Kidney glomerular epithelial cell (primary cell): Measurements from ENCODE around the gene NIFK.
A peak's percentile ranks its signal among the peaks of the same experiment; 100 is the strongest.
"Not testable (repeated sequence)": the region's sequence is repeated elsewhere in the genome, so short reads cannot be mapped to it uniquely, and the experiment has no call there.

Experiments
- DNase-seq: peaks from one replicate; lab custom pipeline; 2025; lab: John Stamatoyannopoulos, UW

The NIFK gene

GRCh38 chr2:121734544-121734943 lies 2.1 kb downstream of the NIFK start:
- DNase-seq, result not testable (repeated sequence)

DNA sequence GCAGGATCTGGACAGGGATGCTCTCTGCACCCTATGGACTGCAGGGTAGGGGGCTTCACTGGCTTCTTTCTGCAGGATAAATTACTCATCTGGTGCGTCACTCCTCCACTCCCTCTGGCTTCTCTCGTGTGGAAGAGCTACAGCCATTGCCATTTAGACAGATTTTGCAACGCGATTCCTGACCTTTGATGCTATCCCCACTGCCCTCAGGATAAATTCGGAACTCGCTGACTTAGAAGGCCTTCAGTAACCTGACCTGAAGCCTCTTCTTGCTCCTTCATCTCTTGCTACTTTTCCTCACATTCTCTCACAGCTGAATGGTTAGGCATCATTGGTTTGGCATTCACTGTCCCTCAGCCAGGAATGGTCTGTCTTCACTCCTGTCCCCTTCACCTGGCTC lies 5.3 kb downstream of the NIFK start:
- no peak for DNase-seq

GRCh38 chr2:121727950-121728349 lies 8.7 kb downstream of the NIFK start:
- DNase-seq, result no peak

DNA sequence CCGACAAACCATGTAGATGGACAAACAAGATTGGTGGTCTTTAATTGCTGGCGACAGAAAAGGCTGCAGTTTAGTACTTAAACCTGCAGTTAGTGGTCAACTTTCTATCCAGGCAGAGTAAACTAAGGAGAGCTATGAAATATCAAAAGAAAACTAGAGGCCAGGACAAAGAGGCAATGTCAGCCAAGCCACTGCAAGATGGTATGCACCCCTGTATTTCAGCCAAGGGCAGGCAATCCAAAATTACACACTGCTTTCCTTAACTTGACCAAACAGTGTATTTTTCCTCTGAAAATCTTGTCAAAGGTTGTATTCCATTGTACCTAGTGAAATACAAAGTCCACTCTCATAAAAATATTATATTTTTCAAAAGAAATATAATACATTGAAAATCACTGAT lies 9.3 kb downstream of the NIFK start:
- DNase-seq, result no peak

DNA sequence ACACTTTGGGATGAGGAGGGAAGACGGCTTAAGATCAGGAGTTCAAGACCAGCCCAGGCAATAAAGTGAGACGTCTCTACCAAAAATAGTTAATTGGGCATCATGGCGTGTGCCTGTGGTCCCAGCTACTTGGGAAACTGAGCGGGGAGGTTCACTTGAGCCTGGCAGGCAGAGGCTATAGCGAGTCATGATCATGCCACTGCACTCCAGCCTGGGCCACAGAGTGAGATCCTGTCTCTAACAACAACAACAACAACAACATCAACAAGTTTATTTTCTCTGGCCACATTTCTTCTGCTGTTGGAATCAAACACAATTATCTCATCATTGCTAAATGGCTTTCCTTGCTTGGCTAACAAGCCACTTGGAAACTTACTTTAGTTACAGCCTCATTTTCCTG lies 13.4 kb downstream of the NIFK start:
- no peak for DNase-seq

GRCh38 chr2:121722479-121722878 lies 14.2 kb downstream of the NIFK start:
- DNase-seq, result peak; percentile 23

- no peak for DNase-seq
These were observed 14.7 kb downstream of the NIFK start for GRCh38 chr2:121721926-121722325.

DNA sequence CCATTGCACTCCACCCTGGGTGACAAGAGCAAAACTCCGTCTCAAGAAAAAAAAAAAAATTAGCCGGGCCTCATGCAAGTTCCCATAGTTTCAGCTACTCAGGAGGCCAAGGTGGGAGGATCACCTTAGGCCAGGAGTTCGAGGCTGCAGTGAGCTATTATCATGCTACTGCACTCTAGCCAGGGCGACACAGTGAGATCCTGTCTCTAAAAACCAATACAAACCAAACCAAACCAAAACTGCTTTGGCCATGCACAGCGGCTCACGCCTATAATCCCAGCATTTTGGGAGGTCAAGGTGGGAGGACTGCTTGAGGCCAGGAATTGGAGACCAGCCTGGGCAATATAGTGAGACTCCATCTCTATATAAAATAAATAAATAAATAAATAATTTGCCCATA lies 19.1 kb downstream of the NIFK start:
- DNase-seq, result no peak

DNA sequence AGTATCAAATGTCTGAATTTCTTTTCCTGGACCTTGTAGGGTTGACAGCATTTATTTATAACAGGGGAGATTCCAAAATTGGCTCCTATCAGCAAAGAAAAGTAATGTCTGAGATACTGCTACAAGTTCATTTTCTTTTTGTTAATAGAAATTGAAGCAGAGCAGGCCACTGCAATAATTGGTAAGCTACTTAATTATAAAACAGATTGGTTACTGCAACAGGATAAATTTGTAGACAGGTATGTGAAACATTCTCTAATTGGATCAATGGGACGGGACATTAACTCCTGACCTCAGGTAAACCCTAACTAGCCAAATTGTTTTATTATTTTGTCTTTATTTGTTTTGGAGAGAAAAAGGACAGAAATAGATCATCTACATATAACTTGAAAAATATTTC lies 20.5 kb downstream of the NIFK start:
- DNase-seq, result no peak

DNA sequence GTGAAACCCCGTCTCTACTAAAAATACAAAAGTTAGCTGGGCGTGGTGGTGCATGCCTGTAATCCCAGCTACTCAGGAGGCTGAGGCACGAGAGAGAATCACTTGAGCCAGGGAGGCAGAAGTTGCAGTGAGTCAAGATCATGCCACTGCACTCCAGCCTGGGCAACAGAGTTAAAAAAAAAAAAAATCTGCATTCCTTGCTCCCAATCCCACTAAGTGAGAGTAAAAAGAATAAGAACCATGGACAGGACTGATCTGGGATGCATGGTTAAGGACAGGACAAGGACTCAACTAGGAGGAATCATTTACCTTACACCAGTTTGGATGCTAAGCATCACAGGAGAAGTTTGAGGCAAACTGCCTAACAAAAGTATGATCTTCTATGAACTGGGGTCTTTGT lies 25.2 kb downstream of the NIFK start:
- not testable (repeated sequence) for DNase-seq

GRCh38 chr2:121710470-121711170 lies 26.1 kb downstream of the NIFK start:
- peak; percentile 88 for DNase-seq

DNA sequence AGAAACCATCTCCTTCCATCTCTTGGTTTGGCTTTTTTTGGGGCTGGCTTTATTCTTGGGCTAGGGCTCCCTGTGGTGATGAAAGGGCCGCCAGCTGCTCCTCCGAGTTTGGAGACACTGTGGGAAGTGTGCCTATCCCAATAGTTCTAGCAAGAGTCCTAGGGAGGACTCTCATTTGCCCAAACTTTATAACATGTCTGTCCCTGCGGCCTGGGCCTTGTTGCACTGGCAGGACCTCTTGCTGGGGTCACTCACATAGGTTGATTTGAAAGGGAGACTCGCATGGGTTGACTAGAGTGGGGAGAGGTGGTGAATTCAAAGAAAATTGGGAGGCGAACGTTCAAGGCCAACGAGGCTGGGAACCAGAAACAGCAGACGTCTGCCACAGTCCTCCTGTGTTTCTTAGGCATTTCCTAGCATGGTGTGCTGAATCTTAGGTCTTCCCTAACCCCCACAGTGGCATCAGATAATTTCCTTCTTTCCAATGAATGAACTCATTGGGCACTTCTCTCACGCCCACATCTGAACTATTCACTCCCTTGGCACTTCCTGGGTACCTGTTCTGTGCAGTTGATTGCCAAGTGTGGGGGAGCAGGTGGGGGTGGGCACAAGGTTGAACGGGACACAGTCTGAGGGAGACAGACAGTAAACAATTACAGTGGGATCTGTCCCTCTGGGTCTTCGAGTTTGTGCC lies 26.8 kb downstream of the NIFK start:
- DNase-seq, result peak; percentile 91

DNA sequence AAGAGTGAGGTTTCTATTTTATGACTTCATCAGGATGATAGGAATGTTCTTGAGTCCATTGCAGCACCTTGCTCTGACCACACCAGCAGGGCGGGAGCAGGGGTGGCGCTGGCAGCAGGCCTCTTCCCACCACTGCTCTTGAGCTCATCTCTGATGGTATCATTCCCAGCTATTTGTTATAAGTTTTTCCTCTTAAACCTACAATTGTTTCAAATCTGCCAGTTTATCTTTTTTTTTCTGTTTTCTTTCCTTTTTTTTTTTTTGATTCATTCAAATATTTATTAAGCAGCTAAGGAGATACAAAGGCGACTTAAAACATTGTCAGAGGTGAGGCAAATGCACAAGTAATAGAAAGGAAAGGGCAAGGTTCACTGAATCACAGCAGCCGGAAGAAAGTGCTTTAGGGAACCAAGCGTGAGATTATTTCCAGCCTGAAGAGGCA lies 28.7 kb downstream of the NIFK start:
- peak; percentile 84 for DNase-seq

DNA sequence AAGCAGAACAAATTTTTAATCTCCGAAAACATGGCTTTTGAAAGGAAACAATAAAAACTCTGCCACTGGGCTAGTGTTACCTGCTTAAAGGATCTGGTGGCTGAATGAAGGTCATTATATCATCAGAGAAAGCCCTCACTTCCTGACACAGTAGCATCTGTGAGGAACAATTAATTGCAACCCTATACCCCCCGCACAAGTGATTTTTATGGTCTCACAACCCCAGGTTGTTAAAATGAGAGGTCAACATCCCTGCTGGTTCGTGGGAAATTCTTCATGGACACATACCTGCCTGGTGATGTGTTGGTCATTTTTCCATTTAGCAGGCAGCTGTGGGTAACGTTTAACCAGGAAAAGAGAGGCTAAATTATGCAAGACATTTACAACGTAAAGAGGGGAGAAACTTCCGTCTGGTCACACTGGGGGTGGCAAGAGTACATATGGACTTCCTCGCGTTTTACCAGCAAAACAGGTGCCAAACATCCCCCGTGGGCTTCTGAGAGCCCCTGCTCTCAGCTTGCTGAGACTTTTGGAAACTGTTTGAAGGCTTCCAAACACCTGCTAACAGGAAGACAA lies 29.2 kb downstream of the NIFK start:
- peak; percentile 84 for DNase-seq

GRCh38 chr2:121705958-121706357 lies 30.7 kb downstream of the NIFK start:
- DNase-seq, result no peak

DNA sequence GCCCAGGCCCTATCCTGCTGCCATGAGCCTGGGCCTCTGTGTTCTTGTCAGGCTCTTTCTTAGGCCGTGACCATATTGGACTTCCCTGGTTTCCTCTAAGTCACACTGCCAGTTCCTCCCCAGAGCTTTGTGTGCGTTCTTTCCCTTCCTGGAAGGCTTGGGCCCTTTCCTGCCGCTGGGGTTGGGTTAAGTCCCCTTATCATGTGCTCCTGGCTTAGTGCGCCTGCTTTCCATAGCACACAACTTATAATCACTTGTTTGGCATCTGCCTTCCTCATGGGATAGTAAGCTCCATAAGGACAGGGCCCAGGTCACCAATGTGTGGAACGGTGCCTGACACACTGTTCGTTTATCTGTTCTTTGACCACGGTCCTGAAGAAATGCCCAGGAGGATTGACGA lies 31.3 kb downstream of the NIFK start:
- DNase-seq, result no peak

GRCh38 chr2:121701761-121702160 lies 34.9 kb downstream of the NIFK start:
- DNase-seq, result not testable (repeated sequence)

DNA sequence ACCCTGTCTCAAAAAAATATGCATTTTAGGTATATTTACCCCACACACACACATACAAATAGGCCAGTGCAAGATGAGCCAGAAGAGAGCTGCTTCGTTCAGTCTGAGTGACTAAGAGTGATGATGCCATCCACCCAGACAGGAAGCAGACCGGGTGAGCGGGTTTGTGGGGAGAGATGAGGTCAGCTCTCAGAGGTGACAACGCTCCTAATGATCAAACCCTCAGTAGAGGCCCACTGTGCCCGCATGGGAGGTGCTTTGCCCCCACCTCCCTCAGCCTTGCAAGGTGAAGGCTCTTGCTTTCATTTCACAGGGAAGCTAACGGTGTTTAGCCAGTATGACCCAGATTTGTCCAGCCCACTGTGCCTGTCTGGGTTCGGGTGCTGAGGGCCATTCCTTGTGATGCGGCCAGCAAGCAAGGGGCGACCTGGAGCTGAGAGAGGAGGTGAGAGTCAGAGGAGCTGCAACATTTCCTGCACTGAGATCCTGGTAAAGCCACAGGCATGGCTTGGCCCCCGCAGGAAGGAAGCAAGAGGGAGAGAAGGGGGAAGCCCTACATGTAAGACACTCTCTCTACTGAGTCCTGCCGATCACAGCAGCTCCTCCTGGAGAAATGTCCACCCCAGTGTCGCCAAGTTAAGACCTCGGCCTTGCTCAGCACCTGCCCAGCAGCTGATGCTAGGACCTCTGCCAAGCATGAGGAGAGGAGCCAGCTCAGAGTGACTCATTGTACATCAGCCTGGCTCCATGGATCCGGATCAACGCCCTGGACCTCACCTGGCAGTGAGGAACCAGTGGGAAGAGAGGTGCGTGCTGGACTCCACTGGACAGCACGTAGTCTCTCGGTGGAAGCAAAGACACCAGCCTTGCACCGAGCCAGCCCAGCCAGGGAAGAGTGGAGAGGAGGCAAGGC lies 37.0 kb downstream of the NIFK start:
- DNase-seq, result peak; percentile 85

GRCh38 chr2:121698318-121698930 lies 38.3 kb downstream of the NIFK start:
- DNase-seq, result no peak

DNA sequence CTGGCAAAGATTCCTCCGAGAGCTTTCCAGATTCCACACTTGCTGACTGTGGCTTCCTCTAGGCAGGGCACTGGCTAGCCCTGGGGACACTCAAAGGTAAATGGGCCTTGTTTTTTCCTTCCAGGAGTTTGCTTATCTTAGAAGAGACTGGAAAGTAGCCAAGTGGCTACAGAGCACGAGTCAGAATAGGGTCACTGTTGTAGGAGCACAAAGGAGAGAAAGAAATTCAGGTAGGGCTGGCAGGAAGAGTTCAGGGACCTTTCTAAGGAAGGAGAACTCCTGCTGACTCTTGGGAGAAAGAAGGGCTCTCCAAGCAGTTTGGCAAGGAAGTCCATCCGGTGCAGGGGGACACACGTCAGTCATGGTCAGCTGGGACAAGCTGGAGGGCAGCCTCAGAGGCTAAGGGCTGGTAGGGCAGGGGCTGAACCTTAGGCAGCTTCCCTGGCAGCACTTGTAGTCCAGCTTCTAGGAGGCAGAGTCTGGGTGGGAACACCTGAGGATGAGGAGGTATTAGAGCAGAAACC lies 39.5 kb downstream of the NIFK start:
- DNase-seq, result no peak

DNA sequence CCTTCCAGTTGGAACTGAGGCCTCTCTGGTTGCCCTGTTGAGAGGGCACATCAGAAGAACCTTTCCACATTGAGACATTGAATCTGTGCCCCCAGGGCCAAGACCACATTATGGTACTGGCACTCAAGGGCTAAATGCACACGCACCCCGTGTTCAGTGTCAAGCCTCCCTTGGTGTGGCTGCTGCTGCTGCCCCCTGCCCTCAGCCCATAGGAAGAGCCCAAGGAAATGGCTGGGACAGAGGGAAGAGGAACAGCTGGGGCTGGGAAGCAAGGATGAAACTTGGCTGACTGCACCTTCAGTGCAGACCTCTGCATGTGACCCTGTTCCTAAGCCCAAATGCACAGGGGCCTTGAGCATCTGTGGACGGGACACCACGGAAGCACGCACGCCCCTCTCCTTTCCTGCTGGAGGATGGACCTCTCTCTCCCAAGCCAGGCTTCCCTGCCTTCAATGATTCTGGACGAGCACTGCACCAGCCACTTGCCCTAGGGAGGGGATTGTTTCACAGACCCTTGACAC lies 40.2 kb downstream of the NIFK start:
- DNase-seq, result no peak

DNA sequence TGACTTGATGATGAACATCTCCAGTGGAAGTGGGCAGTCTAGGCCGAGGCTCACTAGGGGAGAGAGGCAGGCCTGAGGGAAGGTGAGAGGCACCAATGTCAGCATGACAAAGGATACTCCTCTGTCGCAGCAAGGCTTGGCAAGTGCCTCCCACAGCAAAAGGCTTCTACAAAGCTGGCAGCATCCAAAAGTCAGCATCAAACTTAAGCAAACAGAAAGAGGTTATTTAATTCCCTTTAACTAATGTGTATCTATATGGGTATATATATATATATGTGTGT lies 41.6 kb downstream of the NIFK start:
- no peak for DNase-seq
